ENCODE data around the gene FBLN2.

GRCh38 chr3:13684854-13685253, 135.9 kb downstream of the FBLN2 start:
- TF ChIP-seq CTCF (IDR thresholded peaks at IDR 0.05) (no peak), ZFX (IDR thresholded peaks at IDR 0.05; ENCODE audit: borderline replicate concordance) (no peak)

Measured in 22Rv1 (cell line).